NCI-H1105 treated with DMSO at 0.1 percent for 48 hours (cell line): ENCODE data around the gene FOLR1.
"Not testable (repeated sequence)": the region's sequence is repeated elsewhere in the genome, so short reads cannot be mapped to it uniquely, and the experiment has no call there.

Experiments
- DNase-seq: peaks from one replicate; lab custom pipeline; 2025; lab: John Stamatoyannopoulos, UW

FOLR1 gene

DNA sequence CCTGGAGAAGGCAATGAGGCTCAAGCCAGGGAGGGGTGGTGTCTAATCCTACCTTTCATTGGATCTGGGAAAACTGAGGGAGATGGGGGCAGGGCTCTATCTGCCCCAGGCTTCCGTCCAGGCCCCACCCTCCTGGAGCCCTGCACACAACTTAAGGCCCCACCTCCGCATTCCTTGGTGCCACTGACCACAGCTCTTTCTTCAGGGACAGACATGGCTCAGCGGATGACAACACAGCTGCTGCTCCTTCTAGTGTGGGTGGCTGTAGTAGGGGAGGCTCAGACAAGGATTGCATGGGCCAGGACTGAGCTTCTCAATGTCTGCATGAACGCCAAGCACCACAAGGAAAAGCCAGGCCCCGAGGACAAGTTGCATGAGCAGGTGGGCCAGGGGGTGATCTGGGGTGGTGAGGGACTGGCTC is at the start of gene FOLR1:
TSS of gene FOLR1 (plus strand) at position 180 of the 421 bp plus-strand sequence. CDS start at position 214, 34 bp downstream.
- DNase-seq: no peak

DNA sequence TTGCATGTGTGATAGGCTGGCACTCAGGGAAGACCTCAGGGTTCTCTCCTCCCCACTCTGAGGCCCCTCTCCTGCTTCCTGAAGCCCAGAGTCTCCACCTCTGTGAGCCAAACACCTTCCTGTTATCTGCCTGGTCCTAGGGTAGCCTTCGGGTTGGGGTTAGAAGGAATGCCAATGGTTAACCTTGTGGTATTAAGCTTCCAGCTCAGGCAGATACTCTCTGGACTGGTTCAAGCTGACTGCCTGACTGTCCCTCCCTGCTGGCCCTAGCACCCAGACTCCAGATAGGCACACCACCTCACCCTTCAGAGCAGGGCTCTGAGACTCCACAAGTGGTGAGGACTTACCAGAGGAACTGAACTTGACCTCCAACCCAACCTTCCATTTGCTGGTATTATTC is 49.4 kb upstream of the FOLR1 start:
- DNase-seq: not testable (repeated sequence)

DNA sequence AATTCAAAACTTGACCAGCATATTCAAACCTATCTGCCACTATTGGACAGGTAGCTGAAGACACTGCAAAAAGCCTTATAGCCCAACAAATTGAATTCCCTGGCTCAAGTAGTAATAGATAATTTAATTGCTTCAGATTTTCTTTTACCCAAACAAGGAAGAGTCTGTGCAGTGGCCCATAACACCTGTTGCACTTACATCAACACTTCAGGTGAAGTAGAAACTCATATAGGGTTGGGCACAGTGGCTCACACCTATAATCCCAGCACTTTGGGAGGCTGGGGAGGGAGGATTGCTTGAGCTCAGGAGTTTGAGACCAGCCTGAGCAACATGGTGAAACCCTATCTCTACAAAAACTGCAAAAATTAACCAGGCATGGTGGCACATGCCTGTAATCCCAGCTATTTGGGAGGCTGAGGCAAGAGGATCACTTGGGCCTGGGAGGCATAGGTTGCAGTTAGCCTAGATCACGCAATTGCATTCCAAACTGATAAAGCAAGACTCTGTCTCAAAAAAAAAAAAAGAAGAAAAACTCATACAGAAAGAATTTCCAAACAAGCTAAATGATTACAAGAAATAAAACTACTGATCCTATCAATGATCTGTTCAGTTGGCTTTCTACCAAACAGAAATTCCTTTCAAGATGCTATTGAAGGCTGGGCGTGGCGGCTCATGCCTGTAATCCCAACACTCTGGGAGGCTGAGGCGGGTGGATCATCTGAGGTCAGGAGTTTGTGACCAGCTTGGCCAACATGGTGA is 47.0 kb upstream of the FOLR1 start:
- DNase-seq: no peak

DNA sequence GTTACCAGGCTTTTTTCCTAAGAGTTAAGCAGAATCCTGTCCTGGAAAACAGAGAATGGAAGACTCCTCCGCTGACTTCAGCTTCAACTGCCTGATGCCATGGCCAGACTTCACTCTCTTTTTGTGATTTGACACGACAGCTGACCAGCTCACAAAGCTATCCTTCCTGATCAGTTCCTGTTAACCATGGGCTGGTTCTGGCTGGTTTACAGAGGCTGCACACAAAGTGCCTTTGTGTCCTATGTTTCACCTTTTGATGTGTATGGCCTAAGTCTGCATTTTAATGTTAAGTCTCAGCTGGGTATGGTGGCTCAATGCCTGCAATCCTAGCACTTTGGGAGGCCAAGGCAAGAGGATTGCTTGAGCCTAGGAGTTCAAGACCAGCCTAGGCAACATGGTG is 45.3 kb upstream of the FOLR1 start:
- no peak for DNase-seq

DNA sequence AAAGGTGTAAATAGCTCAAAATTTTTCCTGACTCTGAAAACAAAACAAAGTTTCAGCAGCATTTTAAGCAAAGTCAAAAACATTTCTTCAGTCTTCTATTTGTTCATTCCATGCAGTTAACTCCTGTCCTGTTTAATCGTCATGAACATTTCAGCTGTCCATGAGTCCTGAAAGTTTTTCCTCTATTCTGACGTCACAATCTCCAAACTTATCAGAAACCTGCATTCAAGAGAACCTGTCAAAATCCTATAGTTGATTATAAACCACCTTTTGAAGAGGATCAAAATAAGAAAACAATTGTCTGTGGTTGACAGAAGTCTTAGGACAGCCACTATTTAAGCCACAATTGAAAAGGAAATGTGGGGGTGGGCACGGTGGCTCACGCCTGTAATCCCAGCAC is 41.1 kb upstream of the FOLR1 start:
- DNase-seq: no peak

DNA sequence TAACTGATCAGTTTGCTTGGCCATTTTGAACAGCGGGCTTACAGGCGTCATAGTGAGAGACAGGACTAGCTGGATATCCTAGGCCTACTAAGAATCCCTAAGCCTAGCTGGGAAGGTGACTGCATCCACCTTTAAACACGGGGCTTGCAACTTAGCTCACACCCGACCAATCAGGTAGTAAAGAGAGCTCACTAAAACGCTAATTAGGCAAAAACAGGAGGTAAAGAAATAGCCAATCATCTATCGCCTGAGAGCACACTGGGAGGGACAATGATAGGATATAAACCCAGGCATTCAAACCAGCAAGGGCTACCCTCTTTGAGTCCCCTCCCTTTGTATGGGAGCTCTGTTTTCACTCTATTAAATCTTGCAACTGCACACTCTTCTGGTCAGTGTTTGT is 38.1 kb upstream of the FOLR1 start:
- not testable (repeated sequence) for DNase-seq

DNA sequence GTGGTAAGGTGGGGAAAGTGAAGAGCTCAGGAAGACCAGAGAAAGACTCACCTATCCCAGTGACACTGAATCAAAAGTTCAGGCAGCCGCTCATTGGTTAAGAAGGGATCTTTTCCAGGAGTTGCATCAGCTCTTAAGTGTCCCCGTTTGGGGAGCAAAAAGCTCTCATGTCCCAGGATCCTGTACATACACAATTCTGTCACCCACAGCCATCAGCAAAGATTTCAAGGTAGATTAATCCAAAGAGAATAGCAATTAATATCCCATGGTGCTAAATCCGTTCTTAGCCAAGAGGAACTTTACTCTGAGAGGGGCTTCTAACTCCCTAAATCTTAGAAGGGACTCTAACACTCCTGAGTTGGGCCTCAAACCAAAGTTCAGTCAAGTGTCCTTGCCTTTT is 37.1 kb upstream of the FOLR1 start:
- DNase-seq: no peak

DNA sequence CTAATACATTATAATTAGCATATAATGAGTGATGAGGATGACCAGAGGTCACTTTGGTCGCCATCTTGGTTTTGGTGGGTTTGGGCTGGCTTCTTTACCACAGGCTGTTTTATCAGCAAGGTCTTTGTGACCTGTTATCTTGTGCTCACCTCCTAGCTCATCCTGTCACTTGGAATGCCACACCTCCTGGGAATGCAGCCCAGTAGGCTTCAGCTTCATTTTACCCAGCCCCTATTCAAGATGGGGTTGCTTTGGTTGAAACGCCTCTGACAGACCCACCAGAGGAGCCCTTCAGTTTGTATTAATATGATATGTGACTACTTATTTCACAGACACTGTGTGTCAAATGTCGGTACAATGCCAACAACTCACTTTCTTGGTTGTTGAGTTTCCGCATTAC is 36.2 kb upstream of the FOLR1 start:
- DNase-seq: no peak

DNA sequence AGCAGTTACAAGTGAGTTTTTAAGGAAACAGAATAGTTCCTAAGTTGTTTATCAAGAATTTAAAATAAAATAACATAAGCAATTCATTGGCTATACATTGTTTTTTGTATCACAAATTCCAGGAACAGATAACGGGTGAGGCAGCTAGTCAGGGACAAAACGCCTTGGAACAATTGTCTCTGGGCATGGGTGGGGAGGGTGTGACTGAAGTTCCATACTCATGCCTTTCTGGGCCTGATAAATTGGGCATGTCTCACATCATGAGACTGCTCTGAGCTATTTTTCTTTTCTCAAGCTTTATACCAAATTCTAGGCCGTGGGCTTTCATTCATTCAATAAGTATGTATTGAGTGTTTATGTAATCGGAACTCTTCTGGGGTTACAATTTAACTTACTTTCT is 34.8 kb upstream of the FOLR1 start:
- no peak for DNase-seq

DNA sequence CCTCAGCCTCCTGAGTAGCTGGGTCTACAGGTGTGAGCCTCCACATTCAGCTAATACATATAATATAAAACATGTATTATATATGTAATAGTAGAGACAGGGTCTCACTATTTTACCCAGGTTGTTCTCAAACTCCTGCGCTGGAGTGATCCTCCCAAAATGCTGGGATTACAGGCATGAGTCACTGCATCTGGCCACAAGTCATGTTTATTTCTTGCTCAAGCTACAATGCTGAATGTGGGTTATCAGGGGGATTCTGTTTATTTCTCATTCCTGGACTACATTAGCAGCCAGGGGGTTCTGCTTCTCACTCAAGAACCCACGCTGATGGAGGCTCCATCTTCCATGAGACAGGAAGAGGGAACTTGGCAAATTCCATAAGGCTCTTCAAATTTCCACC is 31.6 kb upstream of the FOLR1 start:
- DNase-seq: no peak

DNA sequence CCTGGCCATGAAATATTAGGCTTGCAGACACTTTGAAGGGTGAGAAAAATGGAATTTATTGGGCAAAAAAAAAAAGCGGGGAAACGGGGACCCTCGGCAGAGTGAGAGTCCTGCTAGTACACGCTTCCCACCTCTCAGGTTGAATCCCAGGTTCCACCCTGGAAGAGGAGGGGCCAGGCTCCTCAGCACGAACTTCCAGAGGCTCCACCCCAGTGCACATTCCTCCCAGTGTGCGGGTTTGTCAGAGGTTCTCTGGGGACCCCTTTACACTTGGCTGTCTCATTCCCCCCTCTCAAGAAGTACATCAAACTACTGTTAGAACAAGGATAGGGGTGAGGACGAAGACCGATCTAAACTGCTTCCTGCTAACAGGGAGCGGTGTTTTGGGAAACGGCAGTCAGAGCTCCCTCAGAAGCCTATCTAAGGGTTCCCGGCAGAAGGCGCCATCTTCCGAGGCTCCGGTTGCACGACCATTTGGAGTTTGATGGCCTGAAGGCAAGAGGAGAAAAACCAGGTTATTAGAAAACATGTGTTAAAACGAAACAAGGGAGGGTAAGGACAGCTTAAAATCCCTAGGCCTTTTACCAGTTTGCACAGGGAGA is 28.9 kb upstream of the FOLR1 start:
- no peak for DNase-seq

DNA sequence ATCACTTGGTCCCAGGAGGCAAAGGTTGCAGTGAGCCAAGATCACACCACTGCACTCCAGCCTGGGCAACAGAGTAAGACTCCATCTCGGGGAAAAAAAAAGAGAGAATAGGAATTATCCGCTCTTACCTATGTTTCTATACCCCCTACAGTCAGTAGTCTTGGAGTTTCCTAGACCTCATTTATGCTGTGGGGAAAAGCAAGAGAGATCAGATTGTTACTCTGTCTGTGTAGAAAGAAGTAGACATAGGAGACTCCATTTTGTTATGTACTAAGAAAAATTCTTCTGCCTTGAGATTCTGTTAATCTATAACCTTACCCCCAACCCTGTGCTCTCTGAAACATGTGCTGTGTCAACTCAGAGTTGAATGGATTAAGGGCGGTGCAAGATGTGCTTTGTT is 27.8 kb upstream of the FOLR1 start:
- DNase-seq: not testable (repeated sequence)

DNA sequence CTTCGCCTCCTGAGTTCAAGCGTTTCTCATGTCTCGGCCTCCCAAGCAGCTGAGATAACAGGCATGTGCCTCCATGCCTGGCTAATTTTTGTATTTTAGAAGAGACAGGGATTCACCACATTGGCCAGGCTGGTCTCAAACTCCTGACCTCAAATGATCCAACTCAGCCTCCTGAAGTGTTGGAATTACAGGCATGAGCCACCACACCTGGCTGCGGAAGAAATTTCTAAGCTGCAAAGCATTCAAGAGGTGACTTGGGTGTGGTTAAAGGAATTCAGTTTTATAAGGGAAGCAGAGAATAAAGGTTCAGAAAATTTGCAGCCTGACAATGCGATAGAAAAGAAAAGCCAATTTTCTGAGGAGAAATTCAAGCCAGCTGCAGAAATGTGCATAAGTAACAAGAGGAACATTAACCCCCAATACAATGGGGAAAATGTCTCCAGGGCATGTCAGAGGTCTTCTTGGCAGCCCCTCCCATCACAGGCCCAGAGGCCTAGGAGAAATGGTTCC is 22.8 kb upstream of the FOLR1 start:
- DNase-seq: not testable (repeated sequence)

DNA sequence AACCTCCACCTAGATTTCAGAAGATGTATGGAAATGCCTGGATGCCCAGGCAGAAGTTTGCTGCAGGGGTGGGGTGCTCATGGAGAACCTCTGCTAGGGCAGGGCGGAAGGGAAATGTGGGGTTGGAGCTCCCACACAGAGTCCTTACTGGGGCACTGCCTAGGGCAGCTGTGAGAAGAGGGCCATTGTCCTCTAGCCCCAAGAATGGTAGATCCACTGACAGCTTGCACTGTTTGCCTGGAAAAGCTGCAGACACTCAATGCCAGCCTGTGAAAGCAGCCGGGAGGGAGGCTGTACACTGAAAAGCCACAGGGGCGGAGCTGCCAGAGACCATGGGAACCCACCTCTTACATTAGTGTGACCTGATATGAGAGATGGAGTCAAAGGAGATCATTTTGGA is 22.2 kb upstream of the FOLR1 start:
- not testable (repeated sequence) for DNase-seq

DNA sequence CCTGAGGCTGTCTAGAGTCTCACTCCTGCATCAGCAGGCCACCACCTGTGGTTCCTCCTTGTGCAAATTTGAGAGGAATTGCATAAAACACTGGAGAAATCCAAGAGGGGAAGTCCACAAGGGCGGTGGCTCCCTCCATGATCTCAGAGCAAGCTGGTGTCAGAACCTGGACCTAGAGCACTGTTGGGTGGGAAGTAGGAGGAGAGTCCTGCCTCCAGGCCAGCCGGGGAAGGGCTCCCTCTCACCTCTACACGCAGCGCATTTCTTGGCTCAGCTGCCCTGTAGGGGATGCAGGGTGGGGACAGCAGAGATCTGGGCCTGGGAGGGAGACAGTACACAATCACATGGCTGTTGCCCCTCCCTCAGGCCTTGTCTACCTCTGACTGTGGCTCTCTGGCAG is 19.9 kb upstream of the FOLR1 start:
- DNase-seq: not testable (repeated sequence)

DNA sequence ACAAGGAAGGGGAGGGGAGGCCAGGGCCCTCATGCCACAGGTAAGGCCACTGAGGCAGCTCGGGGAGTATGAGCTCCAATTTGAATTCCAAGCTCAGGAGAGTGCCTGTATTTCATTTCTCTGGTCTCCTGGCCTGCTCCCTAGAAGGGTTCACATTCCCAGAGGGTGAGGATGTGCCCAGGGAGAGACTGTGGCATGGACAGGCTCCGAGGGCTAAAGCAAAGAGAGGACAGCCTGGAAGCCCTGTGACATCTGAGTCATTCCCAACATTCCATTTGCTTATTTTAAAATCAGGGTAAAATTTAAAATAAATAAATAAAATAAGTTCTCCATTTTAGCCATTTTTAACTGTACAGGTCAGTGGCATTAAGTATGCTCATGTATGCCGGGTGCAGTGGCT is 18.6 kb upstream of the FOLR1 start:
- no peak for DNase-seq

DNA sequence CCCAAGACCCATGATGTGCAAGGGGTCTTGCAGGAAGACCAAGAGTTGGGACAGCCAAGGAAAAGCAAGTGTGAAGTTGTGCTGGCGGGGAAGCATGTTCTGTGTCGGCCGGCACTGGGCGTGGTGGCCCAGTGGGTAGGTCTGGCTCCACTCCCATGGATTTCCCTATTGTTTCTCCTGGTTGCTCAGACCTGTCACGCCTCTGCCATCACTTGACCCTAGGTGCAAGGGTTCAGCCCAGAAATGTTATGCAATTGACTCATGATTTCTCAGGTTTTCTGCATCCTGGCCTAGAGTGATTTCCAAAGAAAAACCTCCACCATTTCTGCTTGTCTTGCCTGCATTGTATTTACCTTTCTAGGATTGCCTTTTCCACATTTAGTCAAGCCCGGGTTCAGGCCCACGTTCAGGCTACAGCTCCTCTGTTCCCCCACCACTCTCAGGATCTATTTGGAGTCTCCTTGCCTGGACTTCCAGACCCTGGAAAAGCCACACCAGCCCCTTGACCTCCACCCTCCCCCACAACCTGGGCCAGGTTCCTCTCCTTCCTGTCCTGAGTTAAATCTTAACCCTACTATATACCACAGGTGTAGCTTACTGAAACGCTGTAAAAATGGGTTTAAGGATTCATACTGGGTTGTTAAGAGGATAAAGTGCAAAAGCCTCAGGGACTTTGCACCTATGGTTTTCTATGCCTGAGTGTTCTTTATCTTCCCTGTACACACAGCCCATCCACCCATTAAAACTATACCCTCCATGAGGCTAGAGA is 17.5 kb upstream of the FOLR1 start:
- no peak for DNase-seq

DNA sequence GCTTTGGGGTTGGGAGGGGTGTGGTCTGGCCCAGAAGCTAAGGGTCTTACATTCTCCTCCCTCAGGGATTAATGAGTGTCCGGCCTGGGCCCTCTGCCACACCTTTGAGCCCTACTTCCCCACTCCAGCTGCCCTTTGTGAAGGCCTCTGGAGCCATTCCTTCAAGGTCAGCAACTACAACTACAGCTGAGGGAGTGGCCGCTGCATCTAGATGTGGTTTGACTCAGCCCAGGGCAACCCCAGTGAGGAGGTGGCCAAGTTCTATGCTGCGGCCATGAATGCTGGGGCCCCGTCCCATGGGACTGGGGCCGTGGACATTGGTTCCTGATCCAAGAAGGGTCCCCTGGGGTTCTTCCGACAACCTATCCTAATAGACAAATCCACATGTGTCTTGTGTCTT is 14.3 kb upstream of the FOLR1 start:
- DNase-seq: no peak

DNA sequence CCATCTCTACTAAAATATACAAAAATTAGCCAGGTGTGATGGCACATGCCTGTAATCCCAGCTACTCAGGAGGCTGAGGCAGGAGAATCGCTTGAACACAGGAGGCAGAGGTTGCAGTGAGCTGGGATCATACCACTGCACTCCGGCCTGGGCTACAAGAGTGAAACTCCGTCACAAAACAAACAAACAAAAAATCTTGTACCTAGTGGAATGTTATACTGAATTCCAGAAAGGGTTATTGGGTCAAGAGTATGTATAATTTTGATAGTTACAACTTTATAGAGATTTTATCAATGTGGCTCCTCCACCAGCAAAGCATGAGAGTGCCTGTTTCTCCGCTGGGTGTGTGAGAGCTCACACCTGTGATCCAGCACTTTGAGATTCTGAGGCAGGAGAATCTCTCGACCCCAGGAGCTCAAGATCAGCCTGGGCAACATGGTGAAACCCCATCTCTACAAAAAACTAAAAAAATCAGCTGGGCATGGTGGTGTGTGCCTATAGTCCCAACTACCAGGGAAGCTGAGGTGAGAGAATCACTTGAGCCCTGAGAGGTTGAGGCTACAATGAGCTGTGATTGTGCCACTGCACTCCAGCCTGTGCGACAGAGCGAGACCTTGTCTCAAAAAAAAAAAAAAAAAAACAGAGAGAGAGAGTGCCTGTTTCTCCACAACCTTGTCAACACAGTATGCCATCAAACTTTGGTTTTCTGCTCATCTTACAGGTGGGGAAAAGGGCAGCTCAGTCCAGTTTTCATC is 12.7 kb upstream of the FOLR1 start:
- DNase-seq: no peak

DNA sequence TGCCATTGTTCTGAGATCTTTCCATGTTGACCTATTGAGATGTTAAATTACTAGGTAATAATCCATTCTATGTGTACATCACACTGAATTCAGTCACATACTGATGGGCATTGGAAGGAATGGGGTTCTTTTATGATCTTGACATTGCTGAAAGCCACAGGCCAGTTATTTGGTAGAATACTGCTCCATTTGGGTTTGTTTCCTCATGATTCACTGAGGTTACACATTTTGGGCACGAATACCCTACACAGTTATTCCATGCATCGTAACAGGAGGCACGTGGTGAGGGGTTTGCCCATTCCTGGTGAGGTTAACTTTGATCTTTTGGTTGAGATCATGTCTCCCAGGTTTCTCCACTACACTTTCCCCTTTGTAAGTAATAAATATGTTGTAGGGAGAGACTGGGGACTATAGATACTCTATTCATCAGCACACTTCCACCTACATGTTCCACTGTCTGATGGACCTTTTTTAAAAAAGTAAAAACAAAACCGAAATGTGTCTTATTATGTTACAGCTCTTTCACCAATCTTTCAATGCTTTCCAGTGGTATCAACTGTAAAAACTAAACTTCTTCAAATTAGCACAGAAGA is 12.0 kb upstream of the FOLR1 start:
- DNase-seq: no peak

DNA sequence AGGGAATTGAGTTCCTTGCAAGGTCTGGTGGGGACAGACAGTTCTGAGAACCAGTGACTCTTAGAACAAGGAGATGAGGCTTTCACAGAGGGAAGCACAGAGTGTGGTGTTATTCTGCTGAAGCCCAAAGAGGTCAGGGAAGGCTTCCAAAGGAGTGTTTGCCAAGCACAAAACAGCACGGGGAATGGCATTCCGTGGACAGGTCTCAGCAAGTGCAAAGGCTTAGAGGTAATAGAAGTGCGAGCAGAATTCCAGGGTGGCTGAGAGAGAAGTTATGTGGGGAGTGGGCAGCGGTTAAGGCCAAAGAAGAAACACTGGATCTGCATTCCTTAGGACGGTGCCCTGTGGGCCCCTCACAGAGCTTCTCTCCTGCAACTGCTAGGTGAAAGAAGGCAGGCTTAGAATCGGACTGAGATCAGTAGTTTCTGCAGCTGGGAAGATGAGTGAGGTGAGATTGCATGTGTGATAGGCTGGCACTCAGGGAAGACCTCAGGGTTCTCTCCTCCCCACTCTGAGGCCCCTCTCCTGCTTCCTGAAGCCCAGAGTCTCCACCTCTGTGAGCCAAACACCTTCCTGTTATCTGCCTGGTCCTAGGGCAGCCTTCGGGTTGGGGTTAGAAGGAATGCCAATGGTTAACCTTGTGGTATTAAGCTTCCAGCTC is 10.9 kb upstream of the FOLR1 start:
- DNase-seq: not testable (repeated sequence)
